ENCODE data around the gene SFRP5.

The SFRP5 gene

DNA sequence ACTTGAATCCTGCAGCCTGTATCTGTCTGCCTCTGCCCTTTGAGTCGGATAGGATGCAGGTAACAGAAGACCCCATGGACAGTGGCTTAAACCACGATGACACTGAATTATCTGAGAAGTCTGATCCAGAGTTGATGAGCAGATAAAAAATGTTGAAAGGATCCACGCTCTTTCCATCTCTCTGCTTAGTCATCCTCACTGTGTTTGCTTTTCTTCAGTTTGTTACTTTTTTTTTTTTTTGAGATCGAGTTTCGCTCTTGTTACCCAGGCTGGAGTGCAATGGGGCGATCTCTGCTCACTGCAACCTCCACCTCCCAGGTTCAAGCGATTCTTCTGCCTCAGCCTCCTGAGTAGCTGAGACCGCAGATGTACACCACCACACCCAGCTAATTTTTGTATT, 40.9 kb upstream of the SFRP5 start:
- DNase-seq (ENCODE audit: low read depth), result no peak
- no peak overlapping the region for H3K4me3 ChIP-seq (ENCODE audit: low read depth, low read length)
- in situ Hi-C loops (cut with HindIII; ENCODE audit: low sequenced_read_pairs), result no loop called here
- TF ChIP-seq, protein P1, sequence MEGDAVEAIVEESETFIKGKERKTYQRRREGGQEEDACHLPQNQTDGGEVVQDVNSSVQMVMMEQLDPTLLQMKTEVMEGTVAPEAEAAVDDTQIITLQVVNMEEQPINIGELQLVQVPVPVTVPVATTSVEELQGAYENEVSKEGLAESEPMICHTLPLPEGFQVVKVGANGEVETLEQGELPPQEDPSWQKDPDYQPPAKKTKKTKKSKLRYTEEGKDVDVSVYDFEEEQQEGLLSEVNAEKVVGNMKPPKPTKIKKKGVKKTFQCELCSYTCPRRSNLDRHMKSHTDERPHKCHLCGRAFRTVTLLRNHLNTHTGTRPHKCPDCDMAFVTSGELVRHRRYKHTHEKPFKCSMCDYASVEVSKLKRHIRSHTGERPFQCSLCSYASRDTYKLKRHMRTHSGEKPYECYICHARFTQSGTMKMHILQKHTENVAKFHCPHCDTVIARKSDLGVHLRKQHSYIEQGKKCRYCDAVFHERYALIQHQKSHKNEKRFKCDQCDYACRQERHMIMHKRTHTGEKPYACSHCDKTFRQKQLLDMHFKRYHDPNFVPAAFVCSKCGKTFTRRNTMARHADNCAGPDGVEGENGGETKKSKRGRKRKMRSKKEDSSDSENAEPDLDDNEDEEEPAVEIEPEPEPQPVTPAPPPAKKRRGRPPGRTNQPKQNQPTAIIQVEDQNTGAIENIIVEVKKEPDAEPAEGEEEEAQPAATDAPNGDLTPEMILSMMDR (IDR thresholded peaks at IDR 0.05; ENCODE audit: low read depth, low read length, missing control alignments), result no peak

- TF ChIP-seq, protein P1 (IDR thresholded peaks at IDR 0.05; ENCODE audit: low read depth, low read length, missing control alignments), result no peak
- in situ Hi-C loops (cut with HindIII; ENCODE audit: low sequenced_read_pairs), result no loop called here
- no peak for DNase-seq (ENCODE audit: low read depth)
- H3K4me3 ChIP-seq (ENCODE audit: low read depth, low read length), result no peak overlapping the region
Measured at GRCh38 chr10:97811958-97812357, 40.2 kb upstream of the SFRP5 start.

DNA sequence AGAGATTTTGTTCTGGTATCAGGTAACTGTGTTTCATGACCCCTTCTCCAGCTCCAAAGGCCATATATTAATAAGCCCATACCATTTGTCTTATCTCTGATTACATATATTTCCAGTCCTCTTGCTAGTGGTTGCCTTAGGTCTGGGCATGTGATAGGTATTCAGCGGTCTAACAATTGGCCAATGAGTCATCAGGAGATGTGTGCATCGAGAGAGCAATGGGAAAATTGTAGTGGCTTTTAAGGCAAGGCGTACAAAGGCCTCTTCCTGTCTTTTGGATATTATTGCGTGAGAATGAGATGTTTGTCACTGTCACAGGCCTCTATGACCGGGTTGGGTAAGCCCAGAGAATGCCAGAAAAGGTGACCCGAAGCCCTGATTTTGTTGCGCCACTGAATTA, 38.6 kb upstream of the SFRP5 start:
- DNase-seq (ENCODE audit: low read depth), result no peak
- TF ChIP-seq, protein P1 (IDR thresholded peaks at IDR 0.05; ENCODE audit: low read depth, low read length, missing control alignments), result no peak
- in situ Hi-C loops (cut with HindIII; ENCODE audit: low sequenced_read_pairs), result no loop called here
- no peak overlapping the region for H3K4me3 ChIP-seq (ENCODE audit: low read depth, low read length)

DNA sequence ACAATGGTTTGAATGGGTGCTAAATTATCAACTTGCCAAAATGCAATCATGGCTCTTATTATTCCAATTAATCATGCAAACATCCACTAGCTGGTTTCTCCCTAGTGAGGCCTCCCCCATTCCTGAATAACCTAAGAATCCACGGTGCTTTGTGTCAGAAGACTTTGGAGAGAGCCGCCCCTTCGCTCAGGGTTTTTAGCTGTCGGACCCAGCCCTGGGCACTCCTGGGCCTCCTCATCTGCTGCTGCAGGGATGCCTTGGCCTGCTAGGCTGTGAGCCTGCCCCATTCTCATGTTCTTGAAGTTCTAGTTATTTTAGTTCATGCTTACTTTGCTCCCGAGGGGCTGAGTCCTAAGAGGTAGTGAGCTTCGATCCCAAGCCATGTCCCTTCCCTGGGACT, 34.1 kb upstream of the SFRP5 start:
- DNase-seq (ENCODE audit: low read depth), result no peak
- in situ Hi-C loops (cut with HindIII; ENCODE audit: low sequenced_read_pairs), result no loop called here
- TF ChIP-seq, protein P1 (IDR thresholded peaks at IDR 0.05; ENCODE audit: low read depth, low read length, missing control alignments), result no peak
- no peak overlapping the region for H3K4me3 ChIP-seq (ENCODE audit: low read depth, low read length)

GRCh38 chr10:97805096-97805884, 33.5 kb upstream of the SFRP5 start:
- TF ChIP-seq, protein P1 (IDR thresholded peaks at IDR 0.05; ENCODE audit: low read depth, low read length, missing control alignments), result no peak
- no peak overlapping the region for H3K4me3 ChIP-seq (ENCODE audit: low read depth, low read length)
- in situ Hi-C loops (cut with HindIII; ENCODE audit: low sequenced_read_pairs), result no loop called here
- no peak for DNase-seq (ENCODE audit: low read depth)

DNA sequence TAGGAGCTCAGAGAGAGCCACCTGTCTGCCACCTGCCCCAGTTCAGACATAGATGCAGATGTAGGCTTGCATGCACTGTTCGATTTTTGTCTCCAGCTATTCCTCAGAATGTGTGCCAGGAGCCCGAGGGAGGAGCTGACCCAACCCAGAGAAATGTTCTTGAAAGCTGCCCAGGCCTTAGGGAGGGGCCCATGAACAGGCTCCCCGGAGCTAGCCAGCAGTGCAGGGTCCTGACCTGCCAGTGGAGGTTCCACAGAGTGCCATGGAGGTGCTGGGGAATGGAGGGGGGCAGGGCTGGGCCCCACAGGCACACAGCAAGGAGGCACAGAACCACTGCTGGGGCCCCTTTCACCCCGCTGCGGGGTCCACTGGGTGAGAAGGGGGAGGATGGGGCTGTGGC, 29.6 kb upstream of the SFRP5 start:
- DNase-seq (ENCODE audit: low read depth), result no peak
- in situ Hi-C loops (cut with HindIII; ENCODE audit: low sequenced_read_pairs), result no loop called here
- no peak overlapping the region for H3K4me3 ChIP-seq (ENCODE audit: low read depth, low read length)
- TF ChIP-seq, protein P1 (IDR thresholded peaks at IDR 0.05; ENCODE audit: low read depth, low read length, missing control alignments), result no peak

Data from astrocyte of the cerebellum (primary cell).